Ascending aorta (tissue), 2 donors: ENCODE data around the gene CTTN. TPM values are rescaled to one million over a fixed set of nuclear protein-coding genes. Genes with fewer than 3 reads are reported as not detected.

Experiments used
- DNase-seq, 2 donors: peaks; one replicate each; pipeline ENCODE4 v3.0.0-alpha.2; 2019; ENCODE audit warnings: low spot score in 2 of 2
- H3K27ac ChIP-seq, 2 donors: fragments of 200-600 bp; sonication (generic); one replicate each; pipeline ENCODE4 v1.5.1; 2016 to 2017; ENCODE audit warnings: mild to moderate bottlenecking in 1 of 2
- H3K27me3 ChIP-seq: fragments of 200-600 bp; sonication (generic); one replicate; pipeline ENCODE4 v1.5.1; 2017
- H3K36me3 ChIP-seq, 2 donors: fragments of 200-600 bp; sonication (generic); one replicate each; pipeline ENCODE4 v1.5.1; 2016
- H3K4me1 ChIP-seq, 2 donors: fragments of 200-600 bp; sonication (generic); one replicate each; pipeline ENCODE4 v1.5.1; 2016 to 2017; ENCODE audit warnings: mild to moderate bottlenecking in 1 of 2
- H3K4me3 ChIP-seq, 2 donors: fragments of 200-600 bp; sonication (generic); one replicate each; pipeline ENCODE4 v1.5.1; 2016 to 2017; ENCODE audit warnings: mild to moderate bottlenecking in 1 of 2
- H3K9me3 ChIP-seq, 2 donors: fragments of 200-600 bp; sonication (generic); one replicate each; pipeline ENCODE4 v1.5.1; 2016
- intact Hi-C: fragments of 100-400 bp; cut with DNase I; formaldehyde crosslinking; loops from one replicate; pipeline ENCODE4 v1.15.1; 2023
- total RNA-seq: library from RNA; depleted of rRNA; stranded (reverse); fragments of >200 nt; gene quantifications from one replicate; pipeline ENCODE4 v1.1.0, GENCODE V29; 2016
- TF ChIP-seq, protein P1 (sequence below), 3 experiments: fragments of 200-600 bp in 2 of 3; fragments of 450-650 bp in 1 of 3; sonication (generic) in 2 of 3; IDR thresholded peaks; one replicate each; pipeline ENCODE4 v1.5.1; 2016 to 2019; ENCODE audit warnings: antibody characterized with exemption in 3 of 3, mild to moderate bottlenecking in 1 of 3, moderate library complexity in 1 of 3

CTTN gene
- total RNA-seq, 1 donor from 2014 or later, result 166 TPM

DNA sequence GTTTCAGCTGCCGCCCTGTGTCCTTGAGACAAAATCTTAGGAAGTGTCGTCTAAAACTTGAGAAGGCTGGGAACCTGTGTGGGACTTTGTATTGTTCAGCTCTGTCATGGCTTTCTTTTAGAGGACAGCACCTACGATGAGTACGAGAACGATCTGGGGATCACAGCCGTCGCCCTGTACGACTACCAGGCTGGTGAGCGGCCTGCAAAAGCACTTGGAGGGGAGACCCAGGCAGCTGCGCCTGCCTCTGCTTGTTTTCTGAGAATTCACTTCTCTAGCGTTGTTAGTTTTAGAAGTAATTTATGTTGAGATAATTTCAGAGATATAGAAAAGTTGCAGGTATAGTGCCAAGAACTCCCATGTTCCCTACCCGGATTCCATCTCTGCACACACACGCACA is 35.2 kb downstream of the CTTN start:
- H3K27me3 ChIP-seq, result no peaks in the 10 kb centered on the region
- no peak for DNase-seq
- H3K4me3 ChIP-seq, result no peak overlapping the region
- peaks cover 79 to 98% of the 10 kb centered on the region in 2 donors for H3K36me3 ChIP-seq
- TF ChIP-seq, protein P1, sequence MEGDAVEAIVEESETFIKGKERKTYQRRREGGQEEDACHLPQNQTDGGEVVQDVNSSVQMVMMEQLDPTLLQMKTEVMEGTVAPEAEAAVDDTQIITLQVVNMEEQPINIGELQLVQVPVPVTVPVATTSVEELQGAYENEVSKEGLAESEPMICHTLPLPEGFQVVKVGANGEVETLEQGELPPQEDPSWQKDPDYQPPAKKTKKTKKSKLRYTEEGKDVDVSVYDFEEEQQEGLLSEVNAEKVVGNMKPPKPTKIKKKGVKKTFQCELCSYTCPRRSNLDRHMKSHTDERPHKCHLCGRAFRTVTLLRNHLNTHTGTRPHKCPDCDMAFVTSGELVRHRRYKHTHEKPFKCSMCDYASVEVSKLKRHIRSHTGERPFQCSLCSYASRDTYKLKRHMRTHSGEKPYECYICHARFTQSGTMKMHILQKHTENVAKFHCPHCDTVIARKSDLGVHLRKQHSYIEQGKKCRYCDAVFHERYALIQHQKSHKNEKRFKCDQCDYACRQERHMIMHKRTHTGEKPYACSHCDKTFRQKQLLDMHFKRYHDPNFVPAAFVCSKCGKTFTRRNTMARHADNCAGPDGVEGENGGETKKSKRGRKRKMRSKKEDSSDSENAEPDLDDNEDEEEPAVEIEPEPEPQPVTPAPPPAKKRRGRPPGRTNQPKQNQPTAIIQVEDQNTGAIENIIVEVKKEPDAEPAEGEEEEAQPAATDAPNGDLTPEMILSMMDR (IDR thresholded peaks at IDR 0.05), result no peak
- H3K4me1 ChIP-seq, result no peaks in the 10 kb centered on the region
- H3K9me3 ChIP-seq, result no peaks in the 10 kb centered on the region
- H3K27ac ChIP-seq, result no peak overlapping the region
- intact Hi-C loops, result no loop called here

DNA sequence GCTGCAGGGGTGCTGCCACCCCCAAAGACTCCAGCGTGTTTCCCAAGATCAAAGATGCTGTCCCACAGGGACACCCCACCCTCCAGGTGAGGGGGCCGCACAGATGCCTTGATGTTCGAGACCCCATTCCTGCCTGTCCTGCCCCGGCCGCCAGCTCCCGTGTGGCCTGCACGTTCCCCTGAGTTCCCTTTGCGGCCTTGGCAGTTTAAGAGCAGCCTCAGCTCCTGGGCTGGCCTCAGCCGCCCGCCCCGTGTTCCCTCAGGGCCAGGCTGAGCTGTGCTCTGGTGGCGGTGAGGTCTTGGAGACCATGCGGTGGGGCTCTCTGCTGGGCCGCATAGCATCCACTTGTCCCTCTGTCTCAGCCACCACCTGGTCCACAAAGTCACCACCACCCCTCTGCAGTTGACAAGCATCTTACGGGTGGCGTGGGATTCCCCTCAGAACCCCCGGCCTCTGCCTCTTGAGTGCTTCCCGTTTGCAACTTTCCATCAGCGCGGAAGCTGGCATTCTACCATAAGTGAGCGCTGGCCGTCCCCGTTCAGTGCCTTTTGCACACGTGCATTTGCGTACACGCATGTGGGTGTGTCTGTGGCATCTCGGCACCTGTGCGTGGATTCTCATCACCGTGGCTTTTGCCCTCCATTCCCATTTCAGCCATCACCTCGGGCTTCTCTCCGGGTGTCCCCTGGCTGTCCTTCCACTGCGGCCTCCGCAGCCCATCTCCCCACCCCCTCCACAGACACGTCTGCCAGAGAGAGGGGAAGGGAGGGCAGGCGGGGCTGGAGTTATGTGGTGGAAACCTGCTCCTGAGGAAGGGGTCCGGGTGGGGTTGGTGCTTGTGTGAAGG is 35.9 kb downstream of the CTTN start:
- Histone ChIP-seq H3K36me3 (peaks cover 74 to 97% of the 10 kb centered on the region in 2 donors), H3K27ac (no peak overlapping the region), H3K4me1 (no peaks in the 10 kb centered on the region), H3K4me3 (no peak overlapping the region), H3K27me3 (no peaks in the 10 kb centered on the region), H3K9me3 (no peaks in the 10 kb centered on the region)
- TF ChIP-seq, protein P1 (IDR thresholded peaks at IDR 0.05), result no peak
- no peak for DNase-seq
- intact Hi-C loops, result no loop called here

DNA sequence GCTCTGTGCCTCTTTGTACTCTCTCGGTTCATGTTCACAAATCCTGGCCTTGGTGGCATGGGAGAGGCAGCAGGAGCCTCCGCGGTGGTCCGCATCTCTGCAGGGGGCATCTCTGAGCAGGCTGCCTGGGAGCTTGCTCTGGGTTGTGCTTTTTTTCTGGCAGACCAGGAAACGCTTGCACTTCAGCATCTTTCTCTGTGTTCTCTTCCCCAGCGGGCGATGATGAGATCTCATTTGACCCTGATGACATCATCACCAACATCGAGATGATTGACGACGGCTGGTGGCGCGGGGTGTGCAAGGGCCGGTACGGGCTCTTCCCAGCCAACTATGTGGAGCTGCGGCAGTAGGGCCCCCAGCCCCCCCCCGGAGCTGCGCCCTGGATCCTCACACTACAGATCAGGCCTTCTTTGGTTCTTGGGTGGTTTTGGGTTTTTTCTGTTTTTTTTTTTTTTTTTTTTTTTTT is 36.5 kb downstream of the CTTN start:
- H3K27ac ChIP-seq, result no peak overlapping the region
- no peaks in the 10 kb centered on the region for H3K27me3 ChIP-seq
- intact Hi-C loops, result no loop called here
- no peaks in the 10 kb centered on the region for H3K4me1 ChIP-seq
- no peaks in the 10 kb centered on the region for H3K9me3 ChIP-seq
- no peak overlapping the region for H3K4me3 ChIP-seq
- TF ChIP-seq, protein P1 (IDR thresholded peaks at IDR 0.05), result no peak
- peaks cover 67 to 91% of the 10 kb centered on the region in 2 donors for H3K36me3 ChIP-seq
- DNase-seq, result no peak

DNA sequence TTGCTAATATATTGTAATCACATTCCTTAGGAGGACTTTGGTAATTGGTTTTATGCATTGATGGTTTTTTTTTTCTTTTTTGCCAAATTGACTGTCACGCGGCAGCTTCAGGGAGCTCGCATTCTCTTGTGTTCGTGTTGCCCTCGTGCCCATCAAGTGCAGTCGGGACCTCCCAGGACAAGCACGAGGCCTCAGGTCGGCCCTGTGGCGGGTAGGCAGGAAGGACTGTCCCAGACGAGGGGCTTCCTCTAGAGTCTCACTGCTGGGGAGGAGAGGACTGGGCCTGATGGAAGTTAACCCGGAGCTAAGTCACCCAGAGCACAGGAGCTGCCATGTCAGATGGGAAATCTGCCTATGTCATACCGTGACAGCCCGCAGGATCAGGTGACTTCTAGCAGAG is 37.0 kb downstream of the CTTN start:
- Histone ChIP-seq H3K27ac (no peak overlapping the region), H3K4me1 (no peaks in the 10 kb centered on the region), H3K4me3 (no peak overlapping the region), H3K9me3 (no peaks in the 10 kb centered on the region), H3K27me3 (no peaks in the 10 kb centered on the region), H3K36me3 (peaks cover 63 to 85% of the 10 kb centered on the region in 2 donors)
- TF ChIP-seq, protein P1 (IDR thresholded peaks at IDR 0.05), result no peak
- intact Hi-C loops, result no loop called here
- DNase-seq, result no peak

DNA sequence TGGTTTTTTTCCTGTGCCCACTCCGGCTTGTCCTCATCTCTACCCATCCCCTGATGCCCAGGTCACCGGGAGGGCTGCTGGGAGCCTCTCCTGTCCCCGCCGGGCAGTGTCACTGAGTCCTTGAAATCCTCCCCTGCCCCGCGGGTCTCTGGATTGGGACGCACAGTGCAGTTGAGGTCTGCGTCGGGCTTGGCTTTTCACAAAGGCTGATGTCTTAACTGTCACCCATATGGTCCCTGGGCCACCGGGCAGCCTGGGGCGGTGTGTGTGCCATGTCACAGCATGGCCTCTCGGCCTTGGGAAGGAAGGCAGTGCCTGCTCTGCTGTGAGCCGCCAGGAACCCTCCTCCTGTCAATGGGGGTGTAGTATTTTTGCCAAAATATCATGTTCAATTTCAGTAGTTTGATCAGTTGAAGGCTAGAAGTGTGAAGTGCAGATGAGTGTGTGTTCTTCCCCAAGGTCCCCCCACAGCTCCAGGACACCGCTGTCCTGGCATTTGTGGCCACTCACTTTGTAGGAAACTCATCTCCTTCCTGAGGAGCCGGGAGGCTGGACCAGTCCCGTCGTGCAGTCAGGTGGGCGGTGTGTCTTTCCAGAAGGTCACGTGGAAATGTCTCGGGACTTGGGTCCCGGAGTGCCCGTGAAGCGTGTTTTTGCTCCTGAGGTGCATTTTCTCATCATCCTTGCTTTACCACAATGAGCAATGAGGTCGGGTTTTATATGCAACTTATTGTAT is 37.6 kb downstream of the CTTN start:
- Histone ChIP-seq H3K4me3 (no peak overlapping the region), H3K27me3 (no peaks in the 10 kb centered on the region), H3K9me3 (no peaks in the 10 kb centered on the region), H3K4me1 (no peaks in the 10 kb centered on the region), H3K36me3 (peaks cover 57 to 80% of the 10 kb centered on the region in 2 donors), H3K27ac (no peak overlapping the region)
- DNase-seq, result no peak
- TF ChIP-seq, protein P1 (IDR thresholded peaks at IDR 0.05), result no peak
- intact Hi-C loops, result no loop called here
